ENCODE data around the gene GPC5. TPM values are rescaled to one million over a fixed set of nuclear protein-coding genes. Genes with fewer than 3 reads are reported as not detected.

Gene GPC5
- total and polyA plus RNA-seq, 2 of the 8 experiments (the other 6 are each of a cell fraction or from before 2014, with no cell fraction given), result 0.20 to 0.39 TPM

DNA sequence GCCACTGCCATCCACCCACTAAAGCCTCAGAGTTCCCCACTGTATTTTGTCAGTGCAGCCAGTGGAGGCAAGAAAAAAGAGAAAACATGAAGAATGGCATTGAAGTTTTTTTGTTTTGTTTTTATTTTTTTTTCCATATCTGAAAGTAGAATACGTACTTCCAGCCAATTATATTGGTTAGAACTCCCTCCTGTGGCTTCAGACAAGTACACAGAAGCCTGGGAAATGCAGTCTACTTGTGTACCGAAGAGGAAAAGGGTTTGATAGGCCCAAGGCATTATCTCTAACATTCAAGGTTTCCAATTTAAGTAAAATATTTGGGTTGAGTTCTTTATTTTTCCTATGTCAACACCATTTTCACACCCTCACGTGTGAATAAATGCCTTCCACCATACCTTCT, 1131.9 kb downstream of the GPC5 start (continued):
- TF ChIP-seq TCF12 (IDR thresholded peaks at IDR 0.05; ENCODE audit: low read depth, low read length) (no peak), TAF1 (IDR thresholded peaks at IDR 0.05; ENCODE audit: low read depth, low read length) (no peak), NANOG (IDR thresholded peaks at IDR 0.05; ENCODE audit: insufficient read depth, low read depth, low read length, poor library complexity, severe bottlenecking) (no peak), GTF2F1 (IDR thresholded peaks at IDR 0.05; ENCODE audit: borderline replicate concordance, low read depth, low read length) (no peak), SP2 (IDR thresholded peaks at IDR 0.05; ENCODE audit: low read length) (no peak), RBBP5 (IDR thresholded peaks at IDR 0.05; ENCODE audit: borderline replicate concordance, low read depth, low read length) (no peak), RAD21 (IDR thresholded peaks at IDR 0.05 in 1 of 2, conservative IDR thresholded peaks at IDR 0.05 in 1 of 2; ENCODE audit: low read depth in 2 of 2, low read length in 2 of 2) (no peak)

All from H1 (cell line).